PC-9 (cell line): ENCODE measurements around the gene LRRC63. TPM values are rescaled to one million over a fixed set of nuclear protein-coding genes. Genes with fewer than 3 reads are reported as not detected.

Source experiments
- BruUV-seq: library from RNA; stranded (reverse); fragments of 400-500 nt; replicated peaks from 2 replicates; lab custom pipeline; 2021; lab: Mats Ljungman, UMichigan
- CTCF ChIA-PET: fragments of 300-600 bp; sonication (Branson Sonifier 250); formaldehyde crosslinking; loops from one replicate; lab custom pipeline; 2022; ENCODE audit warnings: antibody characterized with exemption; lab: Charles Lee
- POLR2A ChIA-PET: fragments of 300-600 bp; sonication (Branson Sonifier 250); formaldehyde crosslinking; loops from one replicate; lab custom pipeline; 2022; ENCODE audit warnings: antibody characterized with exemption; ENCODE audit not compliant: unreplicated experiment; lab: Charles Lee
- DNase-seq, 2 experiments: peaks; one replicate each; pipeline versions ENCODE4 v3.0.0 to v3.0.0-alpha.2; 2015 to 2022; ENCODE audit warnings: mixed read lengths in 1 of 2
- H2AFZ ChIP-seq: fragments of 200-600 bp; sonication (generic); 2 replicates; pipeline ENCODE4 v1.8.1; 2017; ENCODE audit warnings: antibody characterized with exemption
- H3F3A ChIP-seq: fragments of 200-600 bp; sonication (generic); 2 replicates; pipeline ENCODE4 v1.8.1; 2017; ENCODE audit warnings: antibody characterized with exemption, mild to moderate bottlenecking, low read depth; ENCODE audit not compliant: insufficient read depth
- H3K27ac ChIP-seq: fragments of 200-600 bp; sonication (generic); 2 replicates; pipeline ENCODE4 v1.6.1; 2016; ENCODE audit warnings: mixed run types
- H3K27me3 ChIP-seq: fragments of 200-600 bp; sonication (generic); 2 replicates; pipeline ENCODE4 v1.6.1; 2016; ENCODE audit warnings: low read depth, mixed run types; ENCODE audit not compliant: insufficient read depth
- H3K36me3 ChIP-seq: fragments of 200-600 bp; sonication (generic); 2 replicates; pipeline ENCODE4 v1.6.1; 2016; ENCODE audit warnings: low read depth, mixed run types
- H3K4me1 ChIP-seq: fragments of 200-600 bp; sonication (generic); replicated peaks from 2 replicates; pipeline ENCODE4 v1.6.1; 2016; ENCODE audit warnings: mixed run types; ENCODE audit not compliant: insufficient read depth
- H3K4me2 ChIP-seq: fragments of 200-600 bp; sonication (generic); 2 replicates; pipeline ENCODE4 v1.6.1; 2017; ENCODE audit warnings: mixed run types
- H3K4me3 ChIP-seq: fragments of 200-600 bp; sonication (generic); 2 replicates; pipeline ENCODE4 v1.6.1; 2016; ENCODE audit warnings: mixed run types
- H3K79me2 ChIP-seq: fragments of 200-600 bp; sonication (generic); 2 replicates; pipeline ENCODE4 v1.6.1; 2017; ENCODE audit warnings: low read depth, mixed run types
- H3K9me2 ChIP-seq: fragments of 200-600 bp; sonication (generic); 2 replicates; pipeline ENCODE4 v1.8.1; 2017; ENCODE audit warnings: mild to moderate bottlenecking; ENCODE audit not compliant: insufficient read depth
- H3K9me3 ChIP-seq: fragments of 200-600 bp; sonication (generic); 2 replicates; pipeline ENCODE4 v1.8.1; 2016; ENCODE audit warnings: low read depth; ENCODE audit not compliant: insufficient read depth
- H4K20me1 ChIP-seq: fragments of 200-600 bp; sonication (generic); 2 replicates; pipeline ENCODE4 v1.8.1; 2017; ENCODE audit not compliant: insufficient read depth
- CTCF ChIP-seq: fragments of 200-600 bp; sonication (generic); conservative IDR thresholded peaks from 2 replicates; pipeline ENCODE4 v1.6.1; 2017; ENCODE audit warnings: mixed run types, antibody characterized with exemption, mild to moderate bottlenecking, moderate library complexity
- EZH2 ChIP-seq: fragments of 200-600 bp; sonication (generic); IDR thresholded peaks from 2 replicates; pipeline ENCODE4 v1.8.0; 2017; ENCODE audit warnings: antibody characterized with exemption, low read depth
- intact Hi-C: fragments of 100-400 bp; cut with micrococcal nuclease; formaldehyde crosslinking; loops from one replicate; pipeline ENCODE4 v1.10.0; 2022; ENCODE audit not compliant: unreplicated experiment
- total RNA-seq: library from RNA; stranded (reverse); gene quantifications from 2 replicates; pipeline ENCODE4 v1.2.3, GENCODE V29; 2021

Gene LRRC63
- total RNA-seq, 1 experiment from 2014 or later: not detected

- Histone ChIP-seq H3K4me2 (no peak overlapping the region), H3K9me3 (no peaks in the 10 kb centered on the region), H3F3A (peaks cover 6% of the 10 kb centered on the region; the same call in 1 of the 2 replicates), H3K79me2 (no peaks in the 10 kb centered on the region), H3K4me1 (peaks cover 10% of the 10 kb centered on the region), H3K27ac (no peak overlapping the region), H3K36me3 (no peaks in the 10 kb centered on the region), H3K27me3 (no peaks in the 10 kb centered on the region), H4K20me1 (no peaks in the 10 kb centered on the region), H3K9me2 (no peaks in the 10 kb centered on the region), H2AFZ (no peak overlapping the region), H3K4me3 (no peak overlapping the region)
- no TSS peak for BruUV-seq
- intact Hi-C loops: no loop called here
- DNase-seq: no peak
- ChIA-PET POLR2A (no interaction called here), CTCF (no interaction called here)
- TF ChIP-seq CTCF (no peak), EZH2 (no peak)
Observed at GRCh38 chr13:46202188-46202795, 9.4 kb upstream of the LRRC63 start.

GRCh38 chr13:46202966-46203365 is 8.8 kb upstream of the LRRC63 start:
- no peaks in the 10 kb centered on the region for H3K27me3 ChIP-seq
- ChIA-PET POLR2A (no interaction called here), CTCF (interaction anchor here (1.3 kb wide), 1 partner anchor 42 kb away, joined by 4 read pairs; no protein-coding TSS in a partner anchor)
- H3K27ac ChIP-seq: no peak overlapping the region
- TF ChIP-seq EZH2 (no peak), CTCF (no peak)
- H3K9me3 ChIP-seq: no peaks in the 10 kb centered on the region
- 0 out of 2 replicates have a peak, but pooled peaks cover 5% of the 10 kb centered on the region for H3K4me1 ChIP-seq
- no peaks in the 10 kb centered on the region for H4K20me1 ChIP-seq
- DNase-seq: no peak
- no peaks in the 10 kb centered on the region for H3K36me3 ChIP-seq
- no TSS peak for BruUV-seq
- intact Hi-C loops: no loop called here
- no peak overlapping the region for H3K4me2 ChIP-seq
- H3K4me3 ChIP-seq: no peak overlapping the region
- no peak overlapping the region for H2AFZ ChIP-seq
- no peaks in the 10 kb centered on the region for H3K79me2 ChIP-seq
- no peaks in the 10 kb centered on the region for H3K9me2 ChIP-seq
- no peaks in the 10 kb centered on the region for H3F3A ChIP-seq

- H4K20me1 ChIP-seq: no peaks in the 10 kb centered on the region
- peaks cover 11% of the 10 kb centered on the region; the same call in 1 of the 2 replicates for H3K4me1 ChIP-seq
- no peaks in the 10 kb centered on the region for H3K79me2 ChIP-seq
- no peak overlapping the region for H2AFZ ChIP-seq
- TF ChIP-seq EZH2 (no peak), CTCF (no peak)
- H3K4me2 ChIP-seq: no peak overlapping the region
- CTCF ChIA-PET: interaction anchor here (0.6 kb wide), 1 partner anchor 71 kb away, joined by 4 read pairs; no protein-coding TSS in a partner anchor
- no peaks in the 10 kb centered on the region for H3K9me2 ChIP-seq
- BruUV-seq: no TSS peak
- H3K4me3 ChIP-seq: no peak overlapping the region
- no peaks in the 10 kb centered on the region for H3K27me3 ChIP-seq
- no peaks in the 10 kb centered on the region for H3K9me3 ChIP-seq
- no peak for DNase-seq
- intact Hi-C loops: no loop called here
- H3F3A ChIP-seq: no peaks in the 10 kb centered on the region
- H3K27ac ChIP-seq: no peak overlapping the region
- POLR2A ChIA-PET: no interaction called here
- H3K36me3 ChIP-seq: no peaks in the 10 kb centered on the region
Observed at GRCh38 chr13:46206143-46206542, 5.6 kb upstream of the LRRC63 start.
